ENCODE results near the gene AIF1L. TPM values are rescaled to one million over a fixed set of nuclear protein-coding genes. Genes with fewer than 3 reads are reported as not detected.

Gene AIF1L
- total RNA-seq, 2 donors from 2014 or later, result 18.8 to 21.9 TPM

DNA sequence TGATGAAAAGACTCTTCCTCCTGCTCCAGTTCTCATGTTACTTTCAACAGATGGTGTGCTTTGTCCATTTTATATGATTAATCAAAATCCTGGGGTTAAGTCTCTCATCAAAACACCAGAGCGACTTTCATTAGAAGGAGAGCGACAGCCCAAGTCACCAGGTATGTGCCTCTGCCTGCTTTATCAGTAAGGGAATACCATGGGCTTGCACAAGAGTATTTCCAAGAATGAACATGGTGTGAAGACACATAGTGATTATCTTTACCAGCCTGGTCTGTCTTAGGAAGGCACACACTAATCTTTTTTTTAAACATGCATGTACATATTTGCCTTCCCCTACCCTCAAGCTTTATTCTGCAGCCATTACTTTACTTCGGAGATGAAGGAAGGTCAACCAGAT lies 44.2 kb downstream of the AIF1L start:
- Histone ChIP-seq H3K9me3 (no peaks in the 10 kb centered on the region), H3K27ac (no peak overlapping the region), H3K4me1 (ENCODE audit: control insufficient read depth in 1 of 2, low read depth in 2 of 2) (no peaks in the 10 kb centered on the region), H3K4me3 (no peak overlapping the region), H3K27me3 (replicated peaks; ENCODE audit: insufficient read depth) (no peaks in the 10 kb centered on the region), H3K36me3 (peaks cover 66% of the 10 kb centered on the region)
- ATAC-seq (ENCODE audit: insufficient number of reproducible peaks, low FRiP score, low read depth) (no peak), DNase-seq (ENCODE audit: low spot score) (no peak)
- TF ChIP-seq, protein P1, sequence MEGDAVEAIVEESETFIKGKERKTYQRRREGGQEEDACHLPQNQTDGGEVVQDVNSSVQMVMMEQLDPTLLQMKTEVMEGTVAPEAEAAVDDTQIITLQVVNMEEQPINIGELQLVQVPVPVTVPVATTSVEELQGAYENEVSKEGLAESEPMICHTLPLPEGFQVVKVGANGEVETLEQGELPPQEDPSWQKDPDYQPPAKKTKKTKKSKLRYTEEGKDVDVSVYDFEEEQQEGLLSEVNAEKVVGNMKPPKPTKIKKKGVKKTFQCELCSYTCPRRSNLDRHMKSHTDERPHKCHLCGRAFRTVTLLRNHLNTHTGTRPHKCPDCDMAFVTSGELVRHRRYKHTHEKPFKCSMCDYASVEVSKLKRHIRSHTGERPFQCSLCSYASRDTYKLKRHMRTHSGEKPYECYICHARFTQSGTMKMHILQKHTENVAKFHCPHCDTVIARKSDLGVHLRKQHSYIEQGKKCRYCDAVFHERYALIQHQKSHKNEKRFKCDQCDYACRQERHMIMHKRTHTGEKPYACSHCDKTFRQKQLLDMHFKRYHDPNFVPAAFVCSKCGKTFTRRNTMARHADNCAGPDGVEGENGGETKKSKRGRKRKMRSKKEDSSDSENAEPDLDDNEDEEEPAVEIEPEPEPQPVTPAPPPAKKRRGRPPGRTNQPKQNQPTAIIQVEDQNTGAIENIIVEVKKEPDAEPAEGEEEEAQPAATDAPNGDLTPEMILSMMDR (IDR thresholded peaks at IDR 0.05), result no peak

DNA sequence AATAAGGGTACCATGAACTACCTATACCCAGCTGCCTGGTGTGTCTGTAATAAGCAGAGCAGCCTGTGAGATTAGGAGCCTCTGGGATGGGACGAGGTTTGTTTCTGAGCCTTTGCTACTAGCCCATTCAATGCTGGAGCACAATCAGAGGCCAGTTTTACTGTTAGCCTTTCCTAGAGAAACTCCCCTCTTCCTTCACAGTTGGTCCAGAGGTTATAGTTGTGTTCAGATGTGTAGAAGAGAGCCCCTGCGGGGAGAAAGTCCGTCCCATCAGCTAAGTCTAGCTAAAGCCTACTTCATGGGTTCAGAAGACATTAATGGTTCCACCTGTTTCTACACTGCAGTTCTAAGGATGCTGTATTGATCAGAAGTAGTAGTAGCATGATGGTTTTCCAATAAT lies 45.8 kb downstream of the AIF1L start:
- DNase-seq (ENCODE audit: low spot score), result no peak
- TF ChIP-seq, protein P1 (IDR thresholded peaks at IDR 0.05), result no peak
- H3K4me1 ChIP-seq (ENCODE audit: control insufficient read depth in 1 of 2, low read depth in 2 of 2), result no peaks in the 10 kb centered on the region
- H3K36me3 ChIP-seq, result peaks cover 63% of the 10 kb centered on the region
- H3K4me3 ChIP-seq, result no peak overlapping the region
- no peak overlapping the region for H3K27ac ChIP-seq
- ATAC-seq (ENCODE audit: insufficient number of reproducible peaks, low FRiP score, low read depth), result no peak
- H3K9me3 ChIP-seq, result no peaks in the 10 kb centered on the region
- no peaks in the 10 kb centered on the region for H3K27me3 ChIP-seq (replicated peaks; ENCODE audit: insufficient read depth)

DNA sequence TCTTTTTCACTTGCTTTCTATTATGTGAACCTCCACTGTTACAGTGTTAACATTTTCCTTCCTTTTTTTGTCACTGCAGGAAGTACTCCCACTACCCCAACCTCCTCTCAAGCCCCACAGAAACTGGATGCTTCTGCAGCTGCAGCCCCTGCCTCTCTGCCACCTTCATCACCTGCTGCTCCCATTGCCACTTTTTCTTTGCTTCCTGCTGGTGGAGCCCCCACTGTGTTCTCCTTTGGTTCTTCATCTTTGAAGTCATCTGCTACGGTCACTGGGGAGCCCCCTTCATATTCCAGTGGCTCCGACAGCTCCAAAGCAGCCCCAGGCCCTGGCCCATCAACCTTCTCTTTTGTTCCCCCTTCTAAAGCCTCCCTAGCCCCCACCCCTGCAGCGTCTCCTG lies 47.9 kb downstream of the AIF1L start:
- TF ChIP-seq, protein P1 (IDR thresholded peaks at IDR 0.05), result no peak
- no peaks in the 10 kb centered on the region for H3K9me3 ChIP-seq
- no peaks in the 10 kb centered on the region for H3K4me1 ChIP-seq (ENCODE audit: control insufficient read depth in 1 of 2, low read depth in 2 of 2)
- no peaks in the 10 kb centered on the region for H3K27me3 ChIP-seq (replicated peaks; ENCODE audit: insufficient read depth)
- no peak for DNase-seq (ENCODE audit: low spot score)
- no peak overlapping the region for H3K27ac ChIP-seq
- H3K36me3 ChIP-seq, result peaks cover 61% of the 10 kb centered on the region
- ATAC-seq (ENCODE audit: insufficient number of reproducible peaks, low FRiP score, low read depth), result no peak
- H3K4me3 ChIP-seq, result no peak overlapping the region

DNA sequence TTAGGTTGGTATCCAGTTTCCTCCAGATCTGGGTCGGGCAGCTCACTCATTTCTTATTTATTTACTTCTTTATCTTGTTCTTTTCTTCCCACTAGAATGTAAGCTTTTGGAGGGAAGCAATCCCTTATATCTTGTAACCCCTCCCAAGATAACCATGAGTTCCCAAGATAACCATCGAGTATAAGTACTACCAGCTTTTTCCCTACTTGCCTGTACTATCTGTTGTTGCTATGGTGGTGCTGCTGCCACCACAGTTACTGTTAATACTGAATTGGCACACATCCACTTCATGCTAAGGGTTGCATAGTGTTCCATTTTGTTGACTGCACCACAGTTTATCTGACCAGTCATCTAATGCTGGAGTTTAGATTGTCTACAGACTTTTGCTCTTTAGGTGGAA lies 48.9 kb downstream of the AIF1L start:
- TF ChIP-seq, protein P1 (IDR thresholded peaks at IDR 0.05), result no peak
- no peaks in the 10 kb centered on the region for H3K27me3 ChIP-seq (replicated peaks; ENCODE audit: insufficient read depth)
- ATAC-seq (ENCODE audit: insufficient number of reproducible peaks, low FRiP score, low read depth) (no peak), DNase-seq (ENCODE audit: low spot score) (no peak)
- peaks cover 61% of the 10 kb centered on the region for H3K36me3 ChIP-seq
- H3K4me1 ChIP-seq (ENCODE audit: control insufficient read depth in 1 of 2, low read depth in 2 of 2), result no peaks in the 10 kb centered on the region
- no peak overlapping the region for H3K4me3 ChIP-seq
- no peak overlapping the region for H3K27ac ChIP-seq
- H3K9me3 ChIP-seq, result no peaks in the 10 kb centered on the region

DNA sequence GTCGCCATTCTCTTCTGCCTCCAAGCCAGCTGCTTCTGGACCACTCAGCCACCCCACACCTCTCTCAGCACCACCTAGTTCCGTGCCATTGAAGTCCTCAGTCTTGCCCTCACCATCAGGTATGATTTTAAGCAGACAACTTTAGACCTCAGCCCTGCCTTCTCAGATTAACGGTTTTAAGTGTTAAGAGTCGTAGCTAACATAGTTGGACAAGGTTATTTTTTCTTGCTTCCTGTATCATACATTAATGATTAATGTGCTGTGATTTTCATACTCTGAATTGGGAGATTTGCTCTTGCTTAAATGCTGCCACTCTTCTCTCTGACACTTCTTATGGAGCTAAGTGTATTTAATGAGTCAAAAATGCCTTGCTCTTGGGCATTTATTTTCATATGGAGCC lies 49.9 kb downstream of the AIF1L start:
- H3K9me3 ChIP-seq, result no peaks in the 10 kb centered on the region
- TF ChIP-seq, protein P1 (IDR thresholded peaks at IDR 0.05), result no peak
- peaks cover 58% of the 10 kb centered on the region for H3K36me3 ChIP-seq
- ATAC-seq (ENCODE audit: insufficient number of reproducible peaks, low FRiP score, low read depth) (no peak), DNase-seq (ENCODE audit: low spot score) (no peak)
- H3K27me3 ChIP-seq (replicated peaks; ENCODE audit: insufficient read depth), result no peaks in the 10 kb centered on the region
- H3K27ac ChIP-seq, result no peak overlapping the region
- no peaks in the 10 kb centered on the region for H3K4me1 ChIP-seq (ENCODE audit: control insufficient read depth in 1 of 2, low read depth in 2 of 2)
- no peak overlapping the region for H3K4me3 ChIP-seq
